Right cardiac atrium (tissue), 5 donors: Measurements from ENCODE around the gene HRH2. TPM values are rescaled to one million over a fixed set of nuclear protein-coding genes. Genes with fewer than 3 reads are reported as not detected.

Experiments used
- ATAC-seq, 2 donors: fragments of 200-7000 bp; cut with Tn5 transposase; one replicate each; pipeline versions ENCODE4 v1.8.0 to v1.9.1; 2020; ENCODE audit warnings: moderate library complexity in 2 of 2, mild to moderate bottlenecking in 1 of 2
- DNase-seq, 3 donors: peaks; one replicate each; pipeline ENCODE4 v3.0.0-alpha.2; 2020
- H3K27ac ChIP-seq: one replicate; pipeline ENCODE4 v1.5.1; 2013; ENCODE audit warnings: mild to moderate bottlenecking, low read length, control low read depth, moderate library complexity
- H3K27me3 ChIP-seq: one replicate; pipeline ENCODE4 v1.6.1; 2013; ENCODE audit not compliant: control insufficient read depth, insufficient read depth
- H3K4me1 ChIP-seq: one replicate; pipeline ENCODE4 v1.6.1; 2013; ENCODE audit warnings: low read length; ENCODE audit not compliant: control insufficient read depth, insufficient read depth
- H3K4me3 ChIP-seq: one replicate; pipeline ENCODE4 v1.5.1; 2013; ENCODE audit warnings: low read length, control low read depth
- H3K9me3 ChIP-seq: one replicate; pipeline ENCODE4 v1.6.1; 2013; ENCODE audit warnings: low read length; ENCODE audit not compliant: control insufficient read depth
- whole genome bisulfite sequencing: extraction: QIAGEN DNeasy Blood & Tissue Kit; methylation state at CpG from one replicate; pipeline ENCODE4 v1.1.7; 2013; 5-methylcytosine and 5-hydroxymethylcytosine counted together
- intact Hi-C, 4 donors: fragments of 100-400 bp; cut with DNase I; formaldehyde crosslinking; loops; one replicate each; pipeline versions ENCODE4 v1.11.0 to v1.14.0; 2022 to 2023
- polyA plus RNA-seq: library from polyadenylated mRNA; stranded (reverse); fragments of 200-250 nt; gene quantifications from one replicate; pipeline ENCODE4 v1.2.3, GENCODE V29; 2013
- total RNA-seq, 4 donors: library from RNA; stranded (reverse); fragmentation: NEBNext Ultra II Directional; extraction: Animal tissue kit (Norgen Biotek cat#: 25700); gene quantifications; one replicate each; pipeline ENCODE4 v1.2.1, GENCODE V29; 2021
- donor health status: healthy with polysubstance abuse.
- donor health status: DM: no; HTN: yes; CAD: no.
- donor health status: DM: no; HTN: no; CAD: no.
- donor health status: DM: no; HTN: yes; CAD: no; lungs with severe emphysema.
- donor health status: DM: yes; HTN: yes; CAD: no.

The HRH2 gene
- total and polyA plus RNA-seq, 5 donors, result 18.6 to 37.5 (median 31.2) TPM

GRCh38 chr5:175621971-175622370 lies 35.9 kb upstream of the HRH2 start:
- no peaks in the 10 kb centered on the region for H3K9me3 ChIP-seq
- intact Hi-C loops, result no loop called here
- 74% methylated on average over 1 of the region's 1 CpG for WGBS
- H3K27me3 ChIP-seq, result no peaks in the 10 kb centered on the region
- no peaks in the 10 kb centered on the region for H3K4me1 ChIP-seq
- no peak overlapping the region for H3K27ac ChIP-seq
- no peak overlapping the region for H3K4me3 ChIP-seq
- DNase-seq, result no peak
- no peak for ATAC-seq

GRCh38 chr5:175623088-175623487 lies 34.8 kb upstream of the HRH2 start:
- intact Hi-C loops, result no loop called here

DNA sequence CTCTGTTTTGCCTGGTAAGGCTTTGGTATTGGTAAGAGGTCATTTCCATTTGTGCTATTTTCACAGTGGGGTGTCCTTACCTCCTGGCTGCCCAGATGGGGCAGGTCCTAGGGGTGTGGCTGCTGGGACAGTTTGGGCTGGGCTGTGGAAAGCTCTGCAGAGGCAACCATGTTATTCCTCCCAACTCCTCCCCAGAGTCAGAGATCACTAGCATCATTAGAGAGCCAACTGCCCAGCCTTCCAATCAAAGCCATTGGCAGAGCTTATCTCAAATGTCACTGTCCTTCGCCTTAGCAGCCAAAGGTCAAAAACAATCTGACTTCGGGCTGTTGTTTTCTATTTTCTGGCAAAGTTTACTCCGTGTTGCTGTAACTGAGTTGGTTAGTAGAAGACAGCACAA lies 33.6 kb upstream of the HRH2 start:
- H3K27ac ChIP-seq, result no peak overlapping the region
- H3K4me1 ChIP-seq, result no peaks in the 10 kb centered on the region
- WGBS, result 32% methylated on average over 3 of the region's 3 CpGs
- H3K27me3 ChIP-seq, result no peaks in the 10 kb centered on the region
- DNase-seq (no peak), ATAC-seq (no peak)
- intact Hi-C loops, result no loop called here
- H3K4me3 ChIP-seq, result no peak overlapping the region
- no peaks in the 10 kb centered on the region for H3K9me3 ChIP-seq

More at GRCh38 chr5:175623088-175623487, 34.8 kb upstream of the HRH2 start:
- Histone ChIP-seq H3K4me1 (no peaks in the 10 kb centered on the region), H3K27me3 (no peaks in the 10 kb centered on the region), H3K9me3 (no peaks in the 10 kb centered on the region), H3K4me3 (no peak overlapping the region), H3K27ac (no peak overlapping the region)
- ATAC-seq (no peak), DNase-seq (no peak)
- WGBS, result 45% methylated on average over 7 of the region's 7 CpGs

DNA sequence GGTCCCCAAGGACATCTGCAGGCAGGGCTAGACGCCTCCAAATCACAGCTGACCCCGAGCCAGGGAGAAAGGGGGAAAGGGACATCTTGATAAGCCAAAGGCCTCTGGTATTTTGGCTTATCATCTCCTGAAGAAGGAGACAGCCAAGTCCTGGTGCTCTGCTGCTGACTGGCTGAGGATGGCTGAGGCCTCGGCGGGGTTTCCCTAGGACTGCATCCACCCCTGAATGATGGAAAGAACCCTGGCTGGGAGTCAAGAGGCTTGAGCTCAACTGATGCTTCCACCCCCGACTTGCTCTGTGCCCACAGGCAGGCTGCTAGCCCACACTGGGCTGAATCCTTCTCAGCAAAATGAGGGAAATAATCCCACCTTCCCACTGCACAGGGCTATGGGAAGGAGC lies 30.9 kb upstream of the HRH2 start:
- ATAC-seq (no peak), DNase-seq (no peak)
- WGBS, result 30% methylated on average over 5 of the region's 5 CpGs
- no peaks in the 10 kb centered on the region for H3K27me3 ChIP-seq
- no peak overlapping the region for H3K27ac ChIP-seq
- no peaks in the 10 kb centered on the region for H3K9me3 ChIP-seq
- intact Hi-C loops, result no loop called here
- H3K4me3 ChIP-seq, result no peak overlapping the region
- H3K4me1 ChIP-seq, result no peaks in the 10 kb centered on the region

GRCh38 chr5:175627739-175628138 lies 30.1 kb upstream of the HRH2 start:
- H3K4me1 ChIP-seq, result no peaks in the 10 kb centered on the region
- no peak for DNase-seq
- no peaks in the 10 kb centered on the region for H3K27me3 ChIP-seq
- no peaks in the 10 kb centered on the region for H3K9me3 ChIP-seq
- intact Hi-C loops, result no loop called here
- WGBS, result 80% methylated on average over 4 of the region's 4 CpGs
- H3K27ac ChIP-seq, result no peak overlapping the region
- no peak overlapping the region for H3K4me3 ChIP-seq
- peak in 1 of 2 donors; percentile 32 for ATAC-seq

- no peak overlapping the region for H3K4me3 ChIP-seq
- no peaks in the 10 kb centered on the region for H3K4me1 ChIP-seq
- ATAC-seq (no peak), DNase-seq (no peak)
- no peak overlapping the region for H3K27ac ChIP-seq
- WGBS, result 73% methylated on average over 8 of the region's 8 CpGs
- intact Hi-C loops, result no loop called here
- no peaks in the 10 kb centered on the region for H3K9me3 ChIP-seq
- no peaks in the 10 kb centered on the region for H3K27me3 ChIP-seq
Measured at GRCh38 chr5:175628668-175629067, 29.2 kb upstream of the HRH2 start.

DNA sequence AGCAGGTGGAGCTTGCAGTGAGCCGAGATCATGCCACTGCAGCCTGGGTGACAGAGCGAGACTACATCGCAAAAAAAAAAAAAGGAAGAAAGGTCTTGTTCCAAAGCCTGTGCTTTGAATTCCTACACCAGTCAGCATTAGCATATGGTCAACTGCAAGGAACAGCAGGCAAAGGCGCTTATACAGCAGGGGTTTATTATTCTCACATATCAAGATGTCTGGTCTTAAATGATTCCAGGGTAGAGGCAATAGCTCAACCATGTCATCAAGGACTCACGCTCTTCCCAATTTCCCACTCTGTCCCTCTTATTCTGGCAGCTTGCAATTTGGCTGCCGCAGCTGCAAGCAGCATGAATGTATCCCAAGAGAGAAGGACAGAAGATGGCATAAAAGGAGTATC lies 28.6 kb upstream of the HRH2 start:
- ATAC-seq (no peak), DNase-seq (no peak)
- H3K27ac ChIP-seq, result no peak overlapping the region
- no peaks in the 10 kb centered on the region for H3K4me1 ChIP-seq
- WGBS, result 77% methylated on average over 6 of the region's 6 CpGs
- no peaks in the 10 kb centered on the region for H3K9me3 ChIP-seq
- intact Hi-C loops, result no loop called here
- no peaks in the 10 kb centered on the region for H3K27me3 ChIP-seq
- H3K4me3 ChIP-seq, result no peak overlapping the region

- Histone ChIP-seq H3K27me3 (no peaks in the 10 kb centered on the region), H3K4me3 (no peak overlapping the region), H3K9me3 (no peaks in the 10 kb centered on the region), H3K27ac (no peak overlapping the region), H3K4me1 (no peaks in the 10 kb centered on the region)
- intact Hi-C loops, result no loop called here
- ATAC-seq, result peak in 1 of 2 donors; percentile 53
- no peak for DNase-seq
- WGBS, result 57% methylated on average over 1 of the region's 1 CpG
Measured at GRCh38 chr5:175629793-175630192, 28.1 kb upstream of the HRH2 start.

DNA sequence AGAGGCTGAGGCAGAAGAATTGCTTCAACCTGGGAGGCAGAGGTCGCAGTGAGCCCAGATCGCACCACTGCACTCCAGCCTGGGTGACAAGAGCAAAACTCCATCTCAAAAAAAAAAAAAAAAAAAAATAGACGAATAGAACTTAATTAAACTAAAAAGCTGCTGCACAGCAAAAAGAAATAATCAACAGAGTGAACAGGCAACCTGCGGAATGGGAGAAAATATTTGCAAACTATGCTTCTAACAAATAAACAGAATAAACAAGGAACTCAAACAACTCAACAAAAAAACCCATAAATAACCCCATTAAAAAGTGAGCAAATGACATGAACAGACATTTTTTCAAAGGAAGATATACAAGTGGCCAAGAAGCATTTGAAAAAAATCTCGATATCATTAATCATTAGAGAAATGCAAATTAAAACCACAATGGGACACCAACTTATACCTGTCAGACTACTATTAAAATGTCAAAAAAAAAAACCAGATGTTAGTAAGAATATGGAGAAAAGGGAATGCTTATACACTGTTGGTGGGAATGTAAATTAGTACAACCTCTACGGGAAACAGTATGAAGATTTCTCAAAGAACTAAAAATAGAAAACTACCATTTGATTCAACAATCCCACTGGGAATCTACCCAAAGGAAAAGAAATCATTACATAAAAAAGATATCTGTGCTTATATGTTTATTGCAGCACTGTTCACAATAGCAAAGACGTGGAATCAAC lies 21.9 kb upstream of the HRH2 start:
- no peaks in the 10 kb centered on the region for H3K27me3 ChIP-seq
- H3K4me3 ChIP-seq, result no peak overlapping the region
- intact Hi-C loops, result no loop called here
- H3K9me3 ChIP-seq, result no peaks in the 10 kb centered on the region
- WGBS, result 71% methylated on average over 7 of the region's 7 CpGs
- no peak for ATAC-seq
- no peaks in the 10 kb centered on the region for H3K4me1 ChIP-seq
- no peak overlapping the region for H3K27ac ChIP-seq
- no peak for DNase-seq

- Histone ChIP-seq H3K27ac (no peak overlapping the region), H3K27me3 (no peaks in the 10 kb centered on the region), H3K4me1 (no peaks in the 10 kb centered on the region), H3K9me3 (no peaks in the 10 kb centered on the region), H3K4me3 (no peak overlapping the region)
- DNase-seq (no peak), ATAC-seq (peak in 1 of 2 donors; percentile 11)
- 75% methylated on average over 6 of the region's 6 CpGs for WGBS
- intact Hi-C loops, result no loop called here
Measured at GRCh38 chr5:175638305-175638704, 19.6 kb upstream of the HRH2 start.

GRCh38 chr5:175640106-175640775 lies 17.6 kb upstream of the HRH2 start:
- 52% methylated on average over 9 of the region's 9 CpGs for WGBS
- Histone ChIP-seq H3K9me3 (no peaks in the 10 kb centered on the region), H3K4me3 (no peak overlapping the region), H3K27ac (no peak overlapping the region), H3K4me1 (no peaks in the 10 kb centered on the region), H3K27me3 (no peaks in the 10 kb centered on the region)
- no peak for DNase-seq
- intact Hi-C loops, result no loop called here
- no peak for ATAC-seq
